Caco-2 (cell line): Measurements from ENCODE around the gene MCC. TPM values are rescaled to one million over a fixed set of nuclear protein-coding genes. Genes with fewer than 3 reads are reported as not detected.

Experiments used
- BruUV-seq: library from RNA; stranded (reverse); fragments of 400-500 nt; replicated peaks from 2 replicates; lab custom pipeline; 2021; lab: Mats Ljungman, UMichigan
- CTCF ChIA-PET: fragments of 300-600 bp; sonication (Branson Sonifier 250); formaldehyde crosslinking; loops from one replicate; lab custom pipeline; 2022; ENCODE audit warnings: antibody characterized with exemption; lab: Charles Lee
- POLR2A ChIA-PET: fragments of 300-600 bp; sonication (Branson Sonifier 250); formaldehyde crosslinking; loops from one replicate; lab custom pipeline; 2022; ENCODE audit warnings: antibody characterized with exemption; lab: Charles Lee
- DNase-seq, 2 experiments: peaks; one replicate each; pipeline versions ENCODE4 v3.0.0 to v3.0.0-alpha.2; 2020 to 2022
- H3K27me3 ChIP-seq: replicated peaks from 2 replicates; pipeline ENCODE4 v1.6.0; 2011; ENCODE audit warnings: low read length; ENCODE audit not compliant: control insufficient read depth, insufficient read depth
- H3K36me3 ChIP-seq: 2 replicates; pipeline ENCODE4 v1.5.1; 2011; ENCODE audit warnings: low read length; ENCODE audit not compliant: control insufficient read depth, insufficient read depth
- H3K4me1 ChIP-seq: fragments of 250-450 bp; sonication (Bioruptor Pico); 2 replicates; pipeline ENCODE4 v1.5.1; 2020; ENCODE audit warnings: mild to moderate bottlenecking
- H3K4me3 ChIP-seq: 2 replicates; pipeline ENCODE4 v1.5.1; 2011; ENCODE audit warnings: low read depth, mild to moderate bottlenecking, control low read depth, low read length
- H3K9me3 ChIP-seq: fragments of 250-450 bp; sonication (Bioruptor Pico); 2 replicates; pipeline ENCODE4 v1.5.1; 2020; ENCODE audit warnings: mild to moderate bottlenecking, moderate library complexity
- H3K27ac Mint-ChIP-seq: one replicate; pipeline ENCODE4 v1.8.0; 2022; ENCODE audit warnings: mixed read lengths; ENCODE audit not compliant: unreplicated experiment
- H3K27me3 Mint-ChIP-seq: one replicate; pipeline ENCODE4 v1.8.0; 2022; ENCODE audit warnings: mixed read lengths; ENCODE audit not compliant: insufficient read depth, unreplicated experiment
- H3K36me3 Mint-ChIP-seq: one replicate; pipeline ENCODE4 v1.8.0; 2022; ENCODE audit warnings: mild to moderate bottlenecking, mixed read lengths; ENCODE audit not compliant: insufficient read depth, unreplicated experiment
- H3K4me1 Mint-ChIP-seq: one replicate; pipeline ENCODE4 v1.8.0; 2022; ENCODE audit warnings: low read depth, mixed read lengths; ENCODE audit not compliant: unreplicated experiment
- H3K4me3 Mint-ChIP-seq: one replicate; pipeline ENCODE4 v1.8.0; 2022; ENCODE audit warnings: mild to moderate bottlenecking, moderate library complexity, mixed read lengths; ENCODE audit not compliant: unreplicated experiment
- H3K9me3 Mint-ChIP-seq: one replicate; pipeline ENCODE4 v1.8.0; 2022; ENCODE audit warnings: mixed read lengths; ENCODE audit not compliant: unreplicated experiment
- intact Hi-C: fragments of 100-400 bp; cut with micrococcal nuclease; formaldehyde crosslinking; loops from one replicate; pipeline ENCODE4 v1.10.0; 2022; ENCODE audit not compliant: unreplicated experiment
- total RNA-seq: library from RNA; stranded (reverse); gene quantifications from 2 replicates; pipeline ENCODE4 v1.2.3, GENCODE V29; 2022
- TF ChIP-seq, protein P1 (sequence below), 2 experiments: fragments of 200-600 bp in 1 of 2; IDR thresholded peaks; 1 replicate in 1 of 2; 2 replicates in 1 of 2; pipeline versions ENCODE4 v1.5.1 to v1.8.0; 2011 to 2022; ENCODE audit warnings: antibody characterized with exemption in 1 of 2, control low read depth in 1 of 2, inconsistent platforms in 1 of 2, low read depth in 1 of 2, low read length in 1 of 2, mild to moderate bottlenecking in 1 of 2, moderate library complexity in 1 of 2; ENCODE audit not compliant: insufficient read depth in 1 of 2, severe bottlenecking in 1 of 2, unreplicated experiment in 1 of 2

MCC gene
- total RNA-seq, 1 experiment from 2014 or later, result 0.09 TPM

DNA sequence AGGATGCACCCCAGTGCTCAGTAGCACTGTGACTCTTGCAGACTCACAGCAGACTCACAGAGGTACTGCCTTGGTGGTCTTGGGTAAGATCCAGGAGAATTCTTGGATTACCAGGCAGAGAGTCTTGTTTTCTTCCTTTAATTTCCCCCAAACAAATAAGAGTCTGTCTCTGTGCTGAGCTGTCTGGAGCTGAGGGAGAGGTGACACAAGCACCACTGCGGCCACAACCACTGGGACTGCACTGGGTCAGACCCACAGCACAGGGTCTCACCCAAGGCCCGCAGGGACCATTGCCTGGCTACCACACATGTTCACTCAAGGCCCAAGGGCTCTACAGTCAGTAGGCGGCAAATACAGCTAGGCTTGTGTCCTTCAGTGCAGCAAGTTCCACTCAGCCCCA is 13.8 kb upstream of the MCC start:
- no peak for DNase-seq
- H3K36me3 ChIP-seq, result no peaks in the 10 kb centered on the region
- H3K9me3 Mint-ChIP-seq, result no peaks in the 10 kb centered on the region
- H3K4me1 Mint-ChIP-seq, result no peaks in the 10 kb centered on the region
- H3K27me3 ChIP-seq, result no peaks in the 10 kb centered on the region; the same call in none of the 2 replicates
- no peak overlapping the region for H3K4me3 ChIP-seq
- no peaks in the 10 kb centered on the region for H3K4me1 ChIP-seq
- BruUV-seq, result no TSS peak
- no peak overlapping the region for H3K27ac Mint-ChIP-seq
- peaks cover 28% of the 10 kb centered on the region for H3K27me3 Mint-ChIP-seq
- TF ChIP-seq, protein P1, sequence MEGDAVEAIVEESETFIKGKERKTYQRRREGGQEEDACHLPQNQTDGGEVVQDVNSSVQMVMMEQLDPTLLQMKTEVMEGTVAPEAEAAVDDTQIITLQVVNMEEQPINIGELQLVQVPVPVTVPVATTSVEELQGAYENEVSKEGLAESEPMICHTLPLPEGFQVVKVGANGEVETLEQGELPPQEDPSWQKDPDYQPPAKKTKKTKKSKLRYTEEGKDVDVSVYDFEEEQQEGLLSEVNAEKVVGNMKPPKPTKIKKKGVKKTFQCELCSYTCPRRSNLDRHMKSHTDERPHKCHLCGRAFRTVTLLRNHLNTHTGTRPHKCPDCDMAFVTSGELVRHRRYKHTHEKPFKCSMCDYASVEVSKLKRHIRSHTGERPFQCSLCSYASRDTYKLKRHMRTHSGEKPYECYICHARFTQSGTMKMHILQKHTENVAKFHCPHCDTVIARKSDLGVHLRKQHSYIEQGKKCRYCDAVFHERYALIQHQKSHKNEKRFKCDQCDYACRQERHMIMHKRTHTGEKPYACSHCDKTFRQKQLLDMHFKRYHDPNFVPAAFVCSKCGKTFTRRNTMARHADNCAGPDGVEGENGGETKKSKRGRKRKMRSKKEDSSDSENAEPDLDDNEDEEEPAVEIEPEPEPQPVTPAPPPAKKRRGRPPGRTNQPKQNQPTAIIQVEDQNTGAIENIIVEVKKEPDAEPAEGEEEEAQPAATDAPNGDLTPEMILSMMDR (IDR thresholded peaks at IDR 0.05; ENCODE audit: insufficient read depth in 1 of 2, low read depth in 1 of 2, low read length in 1 of 2, severe bottlenecking in 1 of 2, unreplicated experiment in 1 of 2), result no peak
- ChIA-PET CTCF (no interaction called here), POLR2A (no interaction called here)
- no peaks in the 10 kb centered on the region for H3K9me3 ChIP-seq
- H3K4me3 Mint-ChIP-seq, result no peak overlapping the region
- H3K36me3 Mint-ChIP-seq, result no peaks in the 10 kb centered on the region
- intact Hi-C loops, result no loop called here

DNA sequence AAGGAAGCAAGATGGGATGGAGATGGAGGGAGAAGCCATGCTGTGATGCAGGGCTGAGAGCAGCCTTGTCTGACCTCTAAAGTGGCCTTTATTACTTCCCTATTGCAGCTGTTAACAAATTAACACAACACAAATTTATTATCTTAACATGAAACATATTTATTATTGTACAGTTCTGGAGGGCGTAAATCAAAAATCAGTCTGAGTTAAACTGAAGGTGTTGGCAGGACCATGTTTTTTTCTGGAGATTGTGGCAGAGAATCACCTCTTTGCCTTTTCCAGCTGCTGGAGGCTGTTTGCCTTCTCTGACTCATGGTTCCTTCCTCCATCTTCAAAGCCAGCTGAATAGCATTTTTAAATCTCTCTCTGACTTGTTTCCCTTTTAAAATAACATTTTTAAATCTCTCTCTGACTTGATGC is 7.2 kb upstream of the MCC start:
- Mint-ChIP-seq H3K4me3 (no peak overlapping the region), H3K27me3 (peaks cover 10% of the 10 kb centered on the region), H3K27ac (no peak overlapping the region), H3K9me3 (peaks cover 9% of the 10 kb centered on the region), H3K36me3 (no peaks in the 10 kb centered on the region), H3K4me1 (no peaks in the 10 kb centered on the region)
- no peaks in the 10 kb centered on the region for H3K36me3 ChIP-seq
- H3K4me1 ChIP-seq, result no peaks in the 10 kb centered on the region
- ChIA-PET CTCF (no interaction called here), POLR2A (no interaction called here)
- TF ChIP-seq, protein P1 (IDR thresholded peaks at IDR 0.05; ENCODE audit: insufficient read depth in 1 of 2, low read depth in 1 of 2, low read length in 1 of 2, severe bottlenecking in 1 of 2, unreplicated experiment in 1 of 2), result no peak
- H3K4me3 ChIP-seq, result no peak overlapping the region
- BruUV-seq, result no TSS peak
- H3K9me3 ChIP-seq, result 0 out of 2 replicates have a peak, but pooled peaks cover 3% of the 10 kb centered on the region
- intact Hi-C loops, result no loop called here
- no peak for DNase-seq
- no peaks in the 10 kb centered on the region for H3K27me3 ChIP-seq

- H3K27me3 ChIP-seq, result no peaks in the 10 kb centered on the region
- H3K27me3 Mint-ChIP-seq, result no peaks in the 10 kb centered on the region
- CTCF ChIA-PET, result no interaction called here
- TF ChIP-seq, protein P1 (IDR thresholded peaks at IDR 0.05; ENCODE audit: insufficient read depth in 1 of 2, low read depth in 1 of 2, low read length in 1 of 2, severe bottlenecking in 1 of 2, unreplicated experiment in 1 of 2), result no peak
- H3K36me3 ChIP-seq, result no peaks in the 10 kb centered on the region
- DNase-seq, result no peak
- H3K36me3 Mint-ChIP-seq, result no peaks in the 10 kb centered on the region
- intact Hi-C loops, result no loop called here
- H3K27ac Mint-ChIP-seq, result no peak overlapping the region
- H3K4me3 Mint-ChIP-seq, result no peak overlapping the region
- no peaks in the 10 kb centered on the region for H3K4me1 ChIP-seq
- no TSS peak for BruUV-seq
- no peak overlapping the region for H3K4me3 ChIP-seq
- H3K4me1 Mint-ChIP-seq, result no peaks in the 10 kb centered on the region
- POLR2A ChIA-PET, result no interaction called here
- peaks cover 16% of the 10 kb centered on the region; the same call in 1 of the 2 replicates for H3K9me3 ChIP-seq
- peaks cover 19% of the 10 kb centered on the region for H3K9me3 Mint-ChIP-seq
These were observed 5.2 kb upstream of the MCC start for GRCh38 chr5:113493446-113493845.
